GM19035 (cell line): ENCODE results near the gene CSKMT.
"Not testable (repeated sequence)": the region's sequence is repeated elsewhere in the genome, so short reads cannot be mapped to it uniquely, and the experiment has no call there.

ENCODE experiments used
- ATAC-seq: cut with Tn5 transposase; IDR thresholded peaks from one replicate; pipeline ENCODE4 v1.9.1; 2021; ENCODE audit not compliant: unreplicated experiment

Gene CSKMT

GRCh38 chr11:62654297-62654696 is 10.8 kb upstream of the CSKMT start:
- ATAC-seq = no peak

GRCh38 chr11:62656796-62657429 is 8.2 kb upstream of the CSKMT start:
- no peak for ATAC-seq

- ATAC-seq = peak; percentile 23
Measured at GRCh38 chr11:62664405-62665074, 572 bp upstream of the CSKMT start.

- ATAC-seq = peak; percentile 13
Measured at GRCh38 chr11:62665599-62666258, 617 bp downstream of the CSKMT start.

- no peak for ATAC-seq
Measured at GRCh38 chr11:62666259-62666926, 1.3 kb downstream of the CSKMT start.

- ATAC-seq = no peak
Measured at GRCh38 chr11:62667460-62667859, 2.3 kb downstream of the CSKMT start.

- ATAC-seq = no peak
Measured at GRCh38 chr11:62669420-62670161, 4.5 kb downstream of the CSKMT start.

GRCh38 chr11:62671236-62671607 is 6.1 kb downstream of the CSKMT start:
- peak; percentile 1 for ATAC-seq

- ATAC-seq = peak; percentile 57
Measured at GRCh38 chr11:62671608-62672389, 6.7 kb downstream of the CSKMT start, which contains the start of the genes LBHD1 and UQCC3. TSS of gene LBHD1 (minus strand) at chr11:62672267. CDS start at chr11:62670031, 2,236 bp downstream. TSS of gene UQCC3 (plus strand) at chr11:62671673. CDS start at chr11:62671746, 73 bp downstream.

GRCh38 chr11:62673196-62673525 is 8.0 kb downstream of the CSKMT start:
- no peak for ATAC-seq

GRCh38 chr11:62675415-62675814 is 10.3 kb downstream of the CSKMT start:
- not testable (repeated sequence) for ATAC-seq

GRCh38 chr11:62676698-62677097 is 11.6 kb downstream of the CSKMT start:
- ATAC-seq = no peak

- no peak for ATAC-seq
Measured at GRCh38 chr11:62677156-62677555, 12.0 kb downstream of the CSKMT start.

GRCh38 chr11:62677714-62678113 is 12.6 kb downstream of the CSKMT start:
- ATAC-seq = no peak

- no peak for ATAC-seq
Measured at GRCh38 chr11:62678433-62678769, 13.3 kb downstream of the CSKMT start.

GRCh38 chr11:62678770-62679696 is 13.9 kb downstream of the CSKMT start, which contains the start of gene UBXN1:
TSS of gene UBXN1 (minus strand) at chr11:62679073. CDS start at chr11:62678923, 150 bp downstream.
- peak; percentile 71 for ATAC-seq

- no peak for ATAC-seq
Measured at GRCh38 chr11:62680825-62681240, 15.7 kb downstream of the CSKMT start.

- ATAC-seq = no peak
Measured at GRCh38 chr11:62682518-62682917, 17.4 kb downstream of the CSKMT start.
